ENCODE measurements around the gene TNK2.

DNA sequence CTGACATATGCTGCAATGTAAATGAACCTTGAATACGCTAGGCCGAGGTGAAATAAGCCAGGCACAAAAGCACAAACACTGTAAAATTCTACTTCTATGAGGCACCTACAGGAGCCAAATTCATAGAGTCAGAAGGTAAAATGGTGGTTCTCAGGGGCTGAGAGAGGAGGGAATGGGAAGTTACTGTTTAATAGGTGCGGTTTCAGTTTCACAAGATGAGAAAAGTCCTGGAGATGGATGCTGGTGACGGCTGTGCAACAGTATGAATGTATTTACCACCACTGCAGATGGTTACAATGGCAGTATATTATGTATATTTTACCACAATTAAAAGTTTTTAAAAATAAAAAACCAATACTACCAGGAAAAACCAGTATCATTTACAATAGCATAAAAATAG, 4.0 kb downstream of the TNK2 start:
- TF ChIP-seq, protein P1, sequence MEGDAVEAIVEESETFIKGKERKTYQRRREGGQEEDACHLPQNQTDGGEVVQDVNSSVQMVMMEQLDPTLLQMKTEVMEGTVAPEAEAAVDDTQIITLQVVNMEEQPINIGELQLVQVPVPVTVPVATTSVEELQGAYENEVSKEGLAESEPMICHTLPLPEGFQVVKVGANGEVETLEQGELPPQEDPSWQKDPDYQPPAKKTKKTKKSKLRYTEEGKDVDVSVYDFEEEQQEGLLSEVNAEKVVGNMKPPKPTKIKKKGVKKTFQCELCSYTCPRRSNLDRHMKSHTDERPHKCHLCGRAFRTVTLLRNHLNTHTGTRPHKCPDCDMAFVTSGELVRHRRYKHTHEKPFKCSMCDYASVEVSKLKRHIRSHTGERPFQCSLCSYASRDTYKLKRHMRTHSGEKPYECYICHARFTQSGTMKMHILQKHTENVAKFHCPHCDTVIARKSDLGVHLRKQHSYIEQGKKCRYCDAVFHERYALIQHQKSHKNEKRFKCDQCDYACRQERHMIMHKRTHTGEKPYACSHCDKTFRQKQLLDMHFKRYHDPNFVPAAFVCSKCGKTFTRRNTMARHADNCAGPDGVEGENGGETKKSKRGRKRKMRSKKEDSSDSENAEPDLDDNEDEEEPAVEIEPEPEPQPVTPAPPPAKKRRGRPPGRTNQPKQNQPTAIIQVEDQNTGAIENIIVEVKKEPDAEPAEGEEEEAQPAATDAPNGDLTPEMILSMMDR (conservative IDR thresholded peaks at IDR 0.05 in 1 of 2, IDR thresholded peaks at IDR 0.05 in 1 of 2; ENCODE audit: extremely low read depth in 1 of 2, insufficient read depth in 1 of 2, low read depth in 1 of 2, low read length in 2 of 2): no peak
- TF ChIP-seq EZH2 (IDR thresholded peaks at IDR 0.05; ENCODE audit: borderline replicate concordance, low read length): no peak

Measured in mammary epithelial cell (primary cell).